ENCODE data around the gene CARMIL1.

DNA sequence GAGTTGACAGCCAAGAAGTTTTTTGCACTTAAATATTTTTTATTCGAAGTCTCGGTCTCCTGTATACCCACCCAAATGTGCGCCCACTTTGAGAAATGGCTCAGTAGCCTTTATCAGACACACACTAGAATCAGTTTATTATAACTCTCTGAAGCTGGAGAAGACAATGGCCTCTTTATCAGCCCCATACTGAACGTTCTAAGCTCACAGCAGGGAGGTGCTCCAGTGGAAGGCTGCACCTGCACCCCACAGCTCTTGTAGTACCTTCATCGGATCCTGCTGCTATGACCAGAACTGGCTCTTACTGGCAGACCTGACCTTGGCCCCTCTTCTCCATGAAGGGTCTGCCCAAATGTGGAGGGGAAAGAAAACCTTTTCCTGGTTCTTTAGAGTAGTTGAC is 207.8 kb downstream of the CARMIL1 start:
- TF ChIP-seq MAFK (IDR thresholded peaks at IDR 0.05; ENCODE audit: low read depth, low read length) (no peak), EGR1 (IDR thresholded peaks at IDR 0.05; ENCODE audit: borderline replicate concordance, low read depth, low read length) (no peak), EZH2 (IDR thresholded peaks at IDR 0.05; ENCODE audit: low read depth, low read length, severe bottlenecking) (no peak), TEAD4 (IDR thresholded peaks at IDR 0.05; ENCODE audit: low read depth, low read length) (no peak), POLR2A (IDR thresholded peaks at IDR 0.05; ENCODE audit: control extremely low read depth in 1 of 2, low read depth in 2 of 2, low read length in 2 of 2) (no peak)
- TF ChIP-seq, protein P1, sequence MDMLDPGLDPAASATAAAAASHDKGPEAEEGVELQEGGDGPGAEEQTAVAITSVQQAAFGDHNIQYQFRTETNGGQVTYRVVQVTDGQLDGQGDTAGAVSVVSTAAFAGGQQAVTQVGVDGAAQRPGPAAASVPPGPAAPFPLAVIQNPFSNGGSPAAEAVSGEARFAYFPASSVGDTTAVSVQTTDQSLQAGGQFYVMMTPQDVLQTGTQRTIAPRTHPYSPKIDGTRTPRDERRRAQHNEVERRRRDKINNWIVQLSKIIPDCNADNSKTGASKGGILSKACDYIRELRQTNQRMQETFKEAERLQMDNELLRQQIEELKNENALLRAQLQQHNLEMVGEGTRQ (IDR thresholded peaks at IDR 0.05; ENCODE audit: low read length), result no peak
- TF ChIP-seq, protein P2, sequence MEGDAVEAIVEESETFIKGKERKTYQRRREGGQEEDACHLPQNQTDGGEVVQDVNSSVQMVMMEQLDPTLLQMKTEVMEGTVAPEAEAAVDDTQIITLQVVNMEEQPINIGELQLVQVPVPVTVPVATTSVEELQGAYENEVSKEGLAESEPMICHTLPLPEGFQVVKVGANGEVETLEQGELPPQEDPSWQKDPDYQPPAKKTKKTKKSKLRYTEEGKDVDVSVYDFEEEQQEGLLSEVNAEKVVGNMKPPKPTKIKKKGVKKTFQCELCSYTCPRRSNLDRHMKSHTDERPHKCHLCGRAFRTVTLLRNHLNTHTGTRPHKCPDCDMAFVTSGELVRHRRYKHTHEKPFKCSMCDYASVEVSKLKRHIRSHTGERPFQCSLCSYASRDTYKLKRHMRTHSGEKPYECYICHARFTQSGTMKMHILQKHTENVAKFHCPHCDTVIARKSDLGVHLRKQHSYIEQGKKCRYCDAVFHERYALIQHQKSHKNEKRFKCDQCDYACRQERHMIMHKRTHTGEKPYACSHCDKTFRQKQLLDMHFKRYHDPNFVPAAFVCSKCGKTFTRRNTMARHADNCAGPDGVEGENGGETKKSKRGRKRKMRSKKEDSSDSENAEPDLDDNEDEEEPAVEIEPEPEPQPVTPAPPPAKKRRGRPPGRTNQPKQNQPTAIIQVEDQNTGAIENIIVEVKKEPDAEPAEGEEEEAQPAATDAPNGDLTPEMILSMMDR (IDR thresholded peaks at IDR 0.05; ENCODE audit: control extremely low read depth in 1 of 3, insufficient read depth in 1 of 3, low read depth in 1 of 3, low read length in 3 of 3), result no peak

Measured in H1 (cell line).